HG03196 (cell line): ENCODE measurements around the gene WWOX.
"Not testable (repeated sequence)": the region's sequence is repeated elsewhere in the genome, so short reads cannot be mapped to it uniquely, and the experiment has no call there.

Source experiments
- ATAC-seq: cut with Tn5 transposase; IDR thresholded peaks from one replicate; pipeline ENCODE4 v1.9.1; 2021; ENCODE audit not compliant: unreplicated experiment

The WWOX gene

GRCh38 chr16:79021991-79022630 lies 922.7 kb downstream of the WWOX start:
- no peak for ATAC-seq

- ATAC-seq = no peak
Measured at GRCh38 chr16:79026117-79026516, 926.7 kb downstream of the WWOX start.

GRCh38 chr16:79036541-79036940 lies 937.1 kb downstream of the WWOX start:
- ATAC-seq = no peak

GRCh38 chr16:79037521-79038373 lies 938.3 kb downstream of the WWOX start:
- ATAC-seq = no peak

- no peak for ATAC-seq
Measured at GRCh38 chr16:79041206-79041605, 941.8 kb downstream of the WWOX start.

GRCh38 chr16:79042141-79042540 lies 942.7 kb downstream of the WWOX start:
- no peak for ATAC-seq

GRCh38 chr16:79042886-79043285 lies 943.4 kb downstream of the WWOX start:
- ATAC-seq = no peak

- ATAC-seq = no peak
Measured at GRCh38 chr16:79045191-79045590, 945.7 kb downstream of the WWOX start.

GRCh38 chr16:79047337-79047736 lies 947.9 kb downstream of the WWOX start:
- ATAC-seq = no peak

GRCh38 chr16:79049040-79049439 lies 949.6 kb downstream of the WWOX start:
- no peak for ATAC-seq

GRCh38 chr16:79050063-79050462 lies 950.6 kb downstream of the WWOX start:
- no peak for ATAC-seq

- no peak for ATAC-seq
Measured at GRCh38 chr16:79051313-79051712, 951.9 kb downstream of the WWOX start.

GRCh38 chr16:79052198-79052597 lies 952.7 kb downstream of the WWOX start:
- not testable (repeated sequence) for ATAC-seq

- no peak for ATAC-seq
Measured at GRCh38 chr16:79053577-79053976, 954.1 kb downstream of the WWOX start.

- ATAC-seq = no peak
Measured at GRCh38 chr16:79054211-79054984, 954.9 kb downstream of the WWOX start.

GRCh38 chr16:79055251-79055970 lies 956.0 kb downstream of the WWOX start:
- no peak for ATAC-seq

GRCh38 chr16:79061181-79061580 lies 961.7 kb downstream of the WWOX start:
- ATAC-seq = no peak

- no peak for ATAC-seq
Measured at GRCh38 chr16:79062336-79062735, 962.9 kb downstream of the WWOX start.

GRCh38 chr16:79062821-79063220 lies 963.4 kb downstream of the WWOX start:
- ATAC-seq = no peak

- ATAC-seq = no peak
Measured at GRCh38 chr16:79064256-79064972, 965.0 kb downstream of the WWOX start.
